ENCODE data around the gene IMP4.

The IMP4 gene

DNA sequence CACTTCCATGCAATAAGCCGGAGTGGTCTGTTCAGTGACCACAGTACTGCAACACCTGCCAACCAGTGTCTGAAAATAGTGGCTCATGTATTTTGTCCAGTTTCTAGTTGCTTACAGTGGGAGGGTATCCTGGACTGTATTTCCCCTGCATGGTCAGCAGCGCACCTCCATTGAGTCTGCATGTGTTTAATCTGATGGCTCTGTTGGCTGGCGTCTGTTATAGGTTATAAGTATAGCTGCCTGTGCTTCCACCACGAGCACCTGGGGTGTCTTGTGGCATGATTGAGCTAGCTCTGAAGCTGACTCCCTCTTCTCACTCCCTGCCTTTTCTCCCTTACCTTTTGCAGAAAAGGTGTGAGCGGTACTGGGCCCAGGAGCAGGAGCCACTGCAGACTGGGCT is 26.1 kb downstream of the IMP4 start:
- no peaks in the 10 kb centered on the region for H3K9me3 ChIP-seq (replicated peaks; ENCODE audit: insufficient read depth, low read length)

DNA sequence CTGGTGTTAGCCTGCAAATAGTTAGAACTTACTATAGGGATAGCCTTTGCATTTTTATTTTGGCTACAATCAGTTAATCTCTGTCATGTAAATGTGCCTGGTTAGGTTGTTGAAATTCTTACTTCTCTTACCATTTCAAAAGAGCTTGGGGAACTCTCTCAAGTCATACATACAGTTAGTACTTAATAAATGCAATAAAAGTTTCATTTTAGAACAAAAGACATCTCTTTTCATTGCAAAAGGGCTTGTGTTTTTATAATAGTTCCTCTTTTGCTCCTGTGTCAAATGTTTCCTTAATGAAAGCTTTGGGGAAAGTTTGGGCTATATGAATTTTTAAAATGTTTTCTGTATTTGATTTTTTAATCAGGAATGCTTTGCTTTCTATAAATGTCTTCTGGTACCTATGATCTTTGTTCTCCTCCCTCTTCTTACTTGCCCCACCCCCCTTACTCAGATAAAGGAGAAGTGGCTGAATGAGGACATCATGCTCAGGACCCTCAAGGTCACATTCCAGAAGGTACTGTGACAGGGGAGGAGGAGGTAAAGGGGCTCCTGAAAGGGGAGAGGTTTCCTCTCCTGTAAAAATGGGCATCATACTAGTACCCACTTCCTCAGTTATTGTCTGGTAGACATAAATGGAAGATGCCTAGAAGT is 26.7 kb downstream of the IMP4 start:
- Histone ChIP-seq H3K4me3 (ENCODE audit: low read length) (no peak overlapping the region), H3K9me3 (replicated peaks; ENCODE audit: insufficient read depth, low read length) (no peaks in the 10 kb centered on the region), H3K27me3 (replicated peaks; ENCODE audit: insufficient read depth, low read length) (no peaks in the 10 kb centered on the region), H3K9ac (ENCODE audit: low read length) (no peak overlapping the region), H3K79me2 (ENCODE audit: low read length) (peaks cover 25% of the 10 kb centered on the region), H3K4me2 (ENCODE audit: low read depth, low read length) (no peak overlapping the region), H3K27ac (ENCODE audit: low read length) (no peak overlapping the region), H3F3A (ENCODE audit: insufficient read depth, low read length) (no peaks in the 10 kb centered on the region), H2AFZ (ENCODE audit: low read length) (no peak overlapping the region), H4K20me1 (ENCODE audit: insufficient read depth, low read length) (no peaks in the 10 kb centered on the region), H3K9me2 (replicated peaks; ENCODE audit: insufficient read depth, low read length) (no peaks in the 10 kb centered on the region), H3K36me3 (replicated peaks; ENCODE audit: insufficient read depth, low read length) (no peaks in the 10 kb centered on the region), H3K4me1 (ENCODE audit: low read length) (peaks cover 8% of the 10 kb centered on the region; the same call in 1 of the 2 replicates)
- TF ChIP-seq EZH2 (optimal IDR thresholded peaks at IDR 0.05; ENCODE audit: low read depth, low read length) = no peak
- no peak for TF ChIP-seq EZH2phosphoT487 (IDR thresholded peaks at IDR 0.05; ENCODE audit: low read length)
- TF ChIP-seq, protein P1, sequence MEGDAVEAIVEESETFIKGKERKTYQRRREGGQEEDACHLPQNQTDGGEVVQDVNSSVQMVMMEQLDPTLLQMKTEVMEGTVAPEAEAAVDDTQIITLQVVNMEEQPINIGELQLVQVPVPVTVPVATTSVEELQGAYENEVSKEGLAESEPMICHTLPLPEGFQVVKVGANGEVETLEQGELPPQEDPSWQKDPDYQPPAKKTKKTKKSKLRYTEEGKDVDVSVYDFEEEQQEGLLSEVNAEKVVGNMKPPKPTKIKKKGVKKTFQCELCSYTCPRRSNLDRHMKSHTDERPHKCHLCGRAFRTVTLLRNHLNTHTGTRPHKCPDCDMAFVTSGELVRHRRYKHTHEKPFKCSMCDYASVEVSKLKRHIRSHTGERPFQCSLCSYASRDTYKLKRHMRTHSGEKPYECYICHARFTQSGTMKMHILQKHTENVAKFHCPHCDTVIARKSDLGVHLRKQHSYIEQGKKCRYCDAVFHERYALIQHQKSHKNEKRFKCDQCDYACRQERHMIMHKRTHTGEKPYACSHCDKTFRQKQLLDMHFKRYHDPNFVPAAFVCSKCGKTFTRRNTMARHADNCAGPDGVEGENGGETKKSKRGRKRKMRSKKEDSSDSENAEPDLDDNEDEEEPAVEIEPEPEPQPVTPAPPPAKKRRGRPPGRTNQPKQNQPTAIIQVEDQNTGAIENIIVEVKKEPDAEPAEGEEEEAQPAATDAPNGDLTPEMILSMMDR (IDR thresholded peaks at IDR 0.05; ENCODE audit: low read length) = no peak
- no peak for DNase-seq

More for the DNA sequence above, 26.1 kb downstream of the IMP4 start:
- no peaks in the 10 kb centered on the region for H3K9me2 ChIP-seq (replicated peaks; ENCODE audit: insufficient read depth, low read length)
- H3K4me3 ChIP-seq (ENCODE audit: low read length) = no peak overlapping the region
- H4K20me1 ChIP-seq (ENCODE audit: insufficient read depth, low read length) = no peaks in the 10 kb centered on the region
- H2AFZ ChIP-seq (ENCODE audit: low read length) = no peak overlapping the region
- TF ChIP-seq EZH2phosphoT487 (IDR thresholded peaks at IDR 0.05; ENCODE audit: low read length) = no peak
- TF ChIP-seq EZH2 (optimal IDR thresholded peaks at IDR 0.05; ENCODE audit: low read depth, low read length) = no peak
- TF ChIP-seq, protein P1 (IDR thresholded peaks at IDR 0.05; ENCODE audit: low read length) = no peak
- peaks cover 8% of the 10 kb centered on the region; the same call in 1 of the 2 replicates for H3K4me1 ChIP-seq (ENCODE audit: low read length)
- no peak overlapping the region for H3K4me2 ChIP-seq (ENCODE audit: low read depth, low read length)
- no peaks in the 10 kb centered on the region for H3F3A ChIP-seq (ENCODE audit: insufficient read depth, low read length)
- no peak overlapping the region for H3K9ac ChIP-seq (ENCODE audit: low read length)
- H3K27me3 ChIP-seq (replicated peaks; ENCODE audit: insufficient read depth, low read length) = no peaks in the 10 kb centered on the region
- DNase-seq = no peak
- H3K36me3 ChIP-seq (replicated peaks; ENCODE audit: insufficient read depth, low read length) = no peaks in the 10 kb centered on the region
- no peak overlapping the region for H3K27ac ChIP-seq (ENCODE audit: low read length)
- peaks cover 21% of the 10 kb centered on the region for H3K79me2 ChIP-seq (ENCODE audit: low read length)

DNA sequence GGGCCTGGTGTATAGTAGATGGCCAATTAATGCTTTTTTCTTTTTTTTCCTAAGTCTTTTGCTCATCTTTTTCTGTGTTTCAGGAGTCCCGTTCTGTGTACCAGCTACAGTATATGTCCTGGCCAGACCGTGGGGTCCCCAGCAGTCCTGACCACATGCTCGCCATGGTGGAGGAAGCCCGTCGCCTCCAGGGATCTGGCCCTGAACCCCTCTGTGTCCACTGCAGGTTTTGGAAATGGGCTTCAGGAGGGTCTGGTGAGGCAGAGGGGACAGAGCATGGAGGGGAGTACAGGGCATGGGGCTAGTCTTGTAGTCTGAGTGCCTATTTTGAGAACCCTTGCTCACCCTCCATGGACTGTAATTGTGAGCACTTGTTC is 27.3 kb downstream of the IMP4 start:
- Histone ChIP-seq H4K20me1 (ENCODE audit: insufficient read depth, low read length) (no peaks in the 10 kb centered on the region), H3K4me1 (ENCODE audit: low read length) (peaks cover 8% of the 10 kb centered on the region; the same call in 1 of the 2 replicates), H3K27ac (ENCODE audit: low read length) (no peak overlapping the region), H3K79me2 (ENCODE audit: low read length) (peaks cover 30% of the 10 kb centered on the region), H3K27me3 (replicated peaks; ENCODE audit: insufficient read depth, low read length) (no peaks in the 10 kb centered on the region), H3K4me2 (ENCODE audit: low read depth, low read length) (no peak overlapping the region), H3K9me3 (replicated peaks; ENCODE audit: insufficient read depth, low read length) (no peaks in the 10 kb centered on the region), H3K36me3 (replicated peaks; ENCODE audit: insufficient read depth, low read length) (no peaks in the 10 kb centered on the region), H3K9me2 (replicated peaks; ENCODE audit: insufficient read depth, low read length) (no peaks in the 10 kb centered on the region), H3K4me3 (ENCODE audit: low read length) (no peak overlapping the region), H3K9ac (ENCODE audit: low read length) (no peak overlapping the region), H2AFZ (ENCODE audit: low read length) (no peak overlapping the region), H3F3A (ENCODE audit: insufficient read depth, low read length) (no peaks in the 10 kb centered on the region)
- TF ChIP-seq, protein P1 (IDR thresholded peaks at IDR 0.05; ENCODE audit: low read length) = no peak
- TF ChIP-seq EZH2 (optimal IDR thresholded peaks at IDR 0.05; ENCODE audit: low read depth, low read length) = no peak
- no peak for TF ChIP-seq EZH2phosphoT487 (IDR thresholded peaks at IDR 0.05; ENCODE audit: low read length)
- DNase-seq = no peak
